Colonic mucosa (tissue), 4 donors: ENCODE data around the gene ADCY7. TPM values are rescaled to one million over a fixed set of nuclear protein-coding genes. Genes with fewer than 3 reads are reported as not detected.

ENCODE experiments used
- DNase-seq: peaks from one replicate; pipeline ENCODE4 v3.0.0-alpha.2; 2020
- H3K27ac ChIP-seq: fragments of 200-600 bp; one replicate; pipeline ENCODE4 v1.8.0; 2021
- H3K27me3 ChIP-seq: fragments of 200-600 bp; one replicate; pipeline ENCODE4 v1.8.0; 2021
- H3K36me3 ChIP-seq: fragments of 200-600 bp; one replicate; pipeline ENCODE4 v1.8.0; 2021
- H3K4me1 ChIP-seq: fragments of 200-600 bp; one replicate; pipeline ENCODE4 v1.8.0; 2021; ENCODE audit warnings: mild to moderate bottlenecking
- H3K4me3 ChIP-seq: fragments of 200-600 bp; one replicate; pipeline ENCODE4 v1.8.0; 2021
- H3K9ac ChIP-seq, 2 donors: one replicate each; pipeline ENCODE4 v1.7.0; 2013; ENCODE audit warnings: control low read depth in 2 of 2, low read depth in 2 of 2, low read length in 2 of 2
- H3K9me3 ChIP-seq: fragments of 200-600 bp; one replicate; pipeline ENCODE4 v1.8.0; 2021
- intact Hi-C: fragments of 100-400 bp; cut with DNase I; formaldehyde crosslinking; loops from one replicate; pipeline ENCODE4 v1.14.1; 2022
- total RNA-seq, 2 donors: library from RNA; stranded (reverse); fragmentation: NEBNext Ultra II Directional in 1 of 2; extraction: Animal tissue kit (Norgen Biotek cat#: 25700) in 1 of 2; gene quantifications; one replicate each; pipeline ENCODE4 v1.2.1, GENCODE V29; 2021
- TF ChIP-seq, protein P1 (sequence below): fragments of 200-600 bp; IDR thresholded peaks from one replicate; pipeline ENCODE4 v1.8.0; 2022; ENCODE audit warnings: antibody characterized with exemption, mild to moderate bottlenecking
- donor health status: healthy.
- donor health status: DM: no; HTN: no; CAD: no.
- donor health status: DM: no; HTN: no; CAD: no.

ADCY7 gene
- total RNA-seq, result 10 to 100 TPM; 15.8 to 19.2 TPM

DNA sequence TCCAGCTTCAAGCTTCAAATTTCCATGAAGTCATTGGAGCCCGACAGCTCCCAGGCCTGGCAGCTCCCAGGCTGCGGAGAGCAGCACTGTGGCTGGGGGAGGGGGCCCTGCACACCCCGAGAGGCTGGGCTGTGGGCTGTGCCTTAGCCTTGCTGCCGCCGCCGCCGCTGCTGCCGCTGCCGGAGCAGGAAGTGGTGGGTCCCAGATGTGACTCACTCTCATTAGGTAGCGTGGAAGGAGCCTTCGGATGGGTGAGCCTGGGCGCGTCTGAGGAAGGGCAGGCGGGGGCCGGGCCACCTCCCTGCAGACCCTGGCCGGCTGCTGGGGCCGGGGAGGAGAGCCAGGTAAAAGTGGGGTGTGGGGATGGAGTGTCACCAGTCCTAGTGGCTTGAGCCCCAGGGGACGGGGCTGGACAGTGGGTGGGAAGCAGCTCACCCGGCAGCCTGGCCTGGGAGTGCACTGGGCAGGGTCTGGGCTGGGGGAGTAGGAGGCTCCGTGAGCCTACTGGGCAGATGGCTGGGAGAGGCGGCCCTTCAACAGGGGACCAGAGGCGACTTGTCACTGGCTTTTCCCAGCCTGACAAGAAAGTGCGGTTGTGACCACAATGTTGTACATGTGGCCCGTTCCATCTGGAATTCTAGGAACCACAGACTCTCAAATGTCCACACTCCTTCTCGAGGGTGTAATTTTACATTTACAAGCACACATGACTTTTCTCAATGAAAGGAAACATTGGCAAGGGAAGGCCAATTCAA lies at the start of gene ADCY7:
Gene ADCY7 (plus strand): TSS at position 215 of the 755 bp plus-strand sequence. CDS start 21,629 bp downstream, outside the sequence.
- H3K4me3 ChIP-seq, result peak within 1 kb of the TSS; percentile 31
- intact Hi-C loops, result no loop called here

DNA sequence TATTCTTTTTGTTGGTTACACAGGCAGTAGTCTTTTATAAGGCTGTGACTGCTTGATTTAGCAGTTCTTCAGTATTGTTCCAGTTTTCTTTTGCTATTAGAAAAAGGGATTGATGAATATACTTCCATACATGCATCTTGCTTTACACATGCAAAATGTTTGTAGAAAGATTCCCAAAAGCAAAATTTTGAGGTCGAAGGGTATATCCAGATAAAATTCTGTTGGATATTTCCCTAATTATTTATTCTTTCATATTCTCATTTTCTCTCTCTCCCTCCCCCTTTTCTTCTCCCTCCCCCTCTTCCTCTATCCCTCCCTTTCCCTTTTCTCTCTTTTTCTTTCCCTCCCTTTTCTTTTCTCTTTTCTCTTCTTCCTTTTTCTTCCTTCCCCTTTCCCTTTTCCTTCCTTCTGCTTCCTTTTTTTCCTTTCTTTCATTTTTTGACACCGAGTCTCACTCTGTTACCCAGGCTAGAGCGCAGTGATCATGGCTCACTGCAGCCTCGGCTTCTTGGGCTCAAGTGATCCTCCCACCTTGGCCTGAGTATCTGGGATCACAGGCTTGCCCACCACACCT lies 46.9 kb upstream of the ADCY7 start:
- H3K4me1 ChIP-seq, result no peaks in the 10 kb centered on the region
- no peaks in the 10 kb centered on the region for H3K9me3 ChIP-seq
- no peaks in the 10 kb centered on the region for H3K27me3 ChIP-seq
- no peaks in the 10 kb centered on the region for H3K36me3 ChIP-seq
- H3K4me3 ChIP-seq, result no peak overlapping the region
- no peak overlapping the region for H3K27ac ChIP-seq
- no peak for DNase-seq
- intact Hi-C loops, result loop anchor here (5.0 to 10.0 kb wide), 2 partner anchors 138 to 445 kb away; no protein-coding TSS in a partner anchor
- H3K9ac ChIP-seq, result no peak overlapping the region
- TF ChIP-seq, protein P1, sequence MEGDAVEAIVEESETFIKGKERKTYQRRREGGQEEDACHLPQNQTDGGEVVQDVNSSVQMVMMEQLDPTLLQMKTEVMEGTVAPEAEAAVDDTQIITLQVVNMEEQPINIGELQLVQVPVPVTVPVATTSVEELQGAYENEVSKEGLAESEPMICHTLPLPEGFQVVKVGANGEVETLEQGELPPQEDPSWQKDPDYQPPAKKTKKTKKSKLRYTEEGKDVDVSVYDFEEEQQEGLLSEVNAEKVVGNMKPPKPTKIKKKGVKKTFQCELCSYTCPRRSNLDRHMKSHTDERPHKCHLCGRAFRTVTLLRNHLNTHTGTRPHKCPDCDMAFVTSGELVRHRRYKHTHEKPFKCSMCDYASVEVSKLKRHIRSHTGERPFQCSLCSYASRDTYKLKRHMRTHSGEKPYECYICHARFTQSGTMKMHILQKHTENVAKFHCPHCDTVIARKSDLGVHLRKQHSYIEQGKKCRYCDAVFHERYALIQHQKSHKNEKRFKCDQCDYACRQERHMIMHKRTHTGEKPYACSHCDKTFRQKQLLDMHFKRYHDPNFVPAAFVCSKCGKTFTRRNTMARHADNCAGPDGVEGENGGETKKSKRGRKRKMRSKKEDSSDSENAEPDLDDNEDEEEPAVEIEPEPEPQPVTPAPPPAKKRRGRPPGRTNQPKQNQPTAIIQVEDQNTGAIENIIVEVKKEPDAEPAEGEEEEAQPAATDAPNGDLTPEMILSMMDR, result no peak

More for the DNA sequence above, at the start of gene ADCY7:
- H3K36me3 ChIP-seq, result no peaks in the 10 kb centered on the region
- peaks cover 17% of the 10 kb centered on the region for H3K4me1 ChIP-seq
- H3K27me3 ChIP-seq, result no peaks in the 10 kb centered on the region
- H3K9me3 ChIP-seq, result no peaks in the 10 kb centered on the region
- H3K27ac ChIP-seq, result peak within 1 kb of the TSS; percentile 79
- peak within 1 kb of the TSS; percentile 32 to 68 for H3K9ac ChIP-seq
- peak; percentile 84 for DNase-seq
- TF ChIP-seq, protein P1, result no peak

DNA sequence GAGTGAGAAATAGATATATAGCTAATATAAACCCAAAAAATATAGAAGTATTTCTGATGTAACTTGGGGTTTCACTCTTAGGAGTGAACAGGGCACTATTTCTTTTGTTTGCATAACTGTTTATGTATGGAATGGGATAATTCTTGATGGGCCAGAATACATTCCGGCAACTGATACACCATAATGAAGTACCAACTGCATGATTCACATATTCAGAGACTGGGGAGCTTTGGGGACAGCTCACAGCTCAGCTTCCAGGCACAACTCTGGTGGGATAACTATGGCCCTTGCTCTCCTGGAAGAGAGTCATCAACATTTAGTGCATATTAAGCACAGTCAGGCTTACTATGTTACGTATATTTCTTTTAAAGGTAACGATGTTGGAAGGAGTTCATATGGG lies 42.1 kb upstream of the ADCY7 start:
- Histone ChIP-seq H3K36me3 (peaks cover 4% of the 10 kb centered on the region), H3K9me3 (no peaks in the 10 kb centered on the region), H3K27me3 (no peaks in the 10 kb centered on the region), H3K27ac (no peak overlapping the region), H3K4me3 (no peak overlapping the region), H3K9ac (no peak overlapping the region), H3K4me1 (no peaks in the 10 kb centered on the region)
- TF ChIP-seq, protein P1, result no peak
- no peak for DNase-seq
- intact Hi-C loops, result no loop called here

DNA sequence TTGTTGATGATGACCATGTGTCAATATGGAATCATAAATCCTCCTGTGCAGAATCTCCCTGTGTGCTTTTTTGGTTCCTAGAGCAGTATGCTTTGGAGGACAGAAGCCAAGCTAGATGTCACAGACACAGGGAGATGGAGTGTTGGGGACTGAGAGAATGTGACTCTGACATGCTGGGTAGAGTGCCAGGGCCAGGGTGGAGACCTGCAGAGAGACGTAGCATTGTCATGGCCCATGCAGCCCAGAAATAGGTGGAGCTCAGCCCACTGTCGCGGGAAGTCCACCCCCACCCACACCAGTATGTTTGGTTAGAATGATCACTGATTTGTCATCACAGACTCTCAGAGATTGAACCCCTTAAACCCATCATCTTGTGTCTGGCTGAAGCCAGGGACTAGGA lies 39.2 kb upstream of the ADCY7 start:
- H3K9ac ChIP-seq, result no peak overlapping the region
- intact Hi-C loops, result no loop called here
- no peaks in the 10 kb centered on the region for H3K9me3 ChIP-seq
- DNase-seq, result no peak
- H3K27me3 ChIP-seq, result no peaks in the 10 kb centered on the region
- no peaks in the 10 kb centered on the region for H3K4me1 ChIP-seq
- no peak overlapping the region for H3K27ac ChIP-seq
- H3K4me3 ChIP-seq, result no peak overlapping the region
- TF ChIP-seq, protein P1, result no peak
- peaks cover 4% of the 10 kb centered on the region for H3K36me3 ChIP-seq

DNA sequence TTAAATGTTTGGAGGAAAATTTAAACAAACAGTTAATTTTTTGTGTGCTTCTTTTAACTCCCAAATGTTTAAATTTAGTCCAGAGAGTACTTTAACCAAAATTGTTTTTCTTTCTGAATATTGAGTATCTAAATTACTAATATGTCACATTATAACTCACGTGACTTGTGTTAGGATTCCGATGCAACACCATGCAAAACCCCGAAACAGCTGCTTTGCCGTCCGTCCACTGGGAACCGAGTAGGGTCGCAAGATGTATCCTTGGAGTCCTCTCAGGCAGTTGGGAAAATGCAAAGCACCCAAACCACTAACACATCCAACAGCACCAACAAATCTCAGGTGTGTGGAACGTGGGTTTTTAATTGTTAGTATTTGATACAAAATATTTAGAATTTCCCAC lies 38.7 kb upstream of the ADCY7 start:
- H3K9ac ChIP-seq, result no peak overlapping the region
- peaks cover 4% of the 10 kb centered on the region for H3K36me3 ChIP-seq
- H3K27ac ChIP-seq, result no peak overlapping the region
- no peak for DNase-seq
- H3K9me3 ChIP-seq, result no peaks in the 10 kb centered on the region
- TF ChIP-seq, protein P1, result no peak
- intact Hi-C loops, result no loop called here
- no peaks in the 10 kb centered on the region for H3K4me1 ChIP-seq
- no peaks in the 10 kb centered on the region for H3K27me3 ChIP-seq
- H3K4me3 ChIP-seq, result no peak overlapping the region
